ENCODE results near the gene MPZL1.

MPZL1 gene

DNA sequence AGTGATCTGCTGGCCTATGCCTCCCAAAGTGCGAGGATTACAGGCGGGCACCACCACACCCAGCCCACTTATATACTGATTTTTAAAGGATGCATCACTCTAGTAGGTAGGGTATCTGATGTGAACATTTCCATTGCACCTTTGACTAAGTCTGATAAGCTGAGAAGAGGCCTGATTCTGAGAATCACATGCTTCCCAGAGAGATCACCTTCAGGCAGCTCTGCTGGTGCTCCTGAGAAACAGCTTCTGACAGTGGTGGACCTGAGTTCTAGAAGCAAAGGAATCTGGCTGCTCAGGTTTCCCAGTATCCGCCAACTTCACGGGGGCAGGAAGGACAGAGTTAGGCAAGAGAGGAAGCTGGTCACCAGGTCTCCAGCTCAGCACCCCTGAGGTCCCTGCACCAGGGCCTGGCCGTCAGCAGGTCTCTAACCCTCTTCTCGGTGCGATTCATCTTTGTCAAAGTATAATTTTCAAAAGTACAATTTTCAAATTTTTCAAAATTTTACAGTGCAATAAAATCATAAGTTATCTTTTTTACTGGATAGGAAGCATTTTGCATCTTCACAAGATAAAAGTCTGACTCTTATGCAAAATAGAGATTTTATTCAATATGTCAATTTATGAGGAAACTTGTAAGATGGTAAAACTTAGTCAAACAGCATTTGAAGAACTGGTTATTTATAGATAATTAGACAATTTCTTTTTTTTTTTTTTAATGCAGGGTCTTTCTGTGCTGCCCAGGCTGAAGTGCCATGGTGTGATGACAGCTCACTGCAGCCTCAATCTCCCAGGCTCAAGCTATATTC, 25.8 kb upstream of the MPZL1 start:
- DNase-seq (ENCODE audit: low read depth): no peak

GRCh38 chr1:167697667-167698141, 24.1 kb upstream of the MPZL1 start:
- no peak for DNase-seq (ENCODE audit: low read depth)

DNA sequence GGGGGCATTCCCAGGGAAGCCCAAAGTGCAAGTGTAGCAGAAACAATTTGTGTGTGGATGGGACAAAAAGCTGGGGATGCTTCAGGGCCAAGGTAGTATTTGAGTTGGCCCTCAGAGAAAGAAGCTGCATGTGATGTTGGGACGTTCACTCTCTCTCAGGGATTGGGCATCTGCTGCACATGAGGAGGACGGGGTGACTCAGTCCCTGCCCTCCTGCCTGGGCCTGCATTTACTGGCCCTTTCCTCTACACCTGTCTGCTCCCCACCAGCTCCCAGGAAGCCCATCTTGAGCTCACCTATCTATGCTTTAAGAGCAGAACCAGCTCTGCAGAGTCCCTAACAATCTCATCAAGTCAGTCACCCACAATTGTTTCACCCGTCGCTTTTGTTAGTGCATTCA, 23.5 kb upstream of the MPZL1 start:
- DNase-seq (ENCODE audit: low read depth): no peak

DNA sequence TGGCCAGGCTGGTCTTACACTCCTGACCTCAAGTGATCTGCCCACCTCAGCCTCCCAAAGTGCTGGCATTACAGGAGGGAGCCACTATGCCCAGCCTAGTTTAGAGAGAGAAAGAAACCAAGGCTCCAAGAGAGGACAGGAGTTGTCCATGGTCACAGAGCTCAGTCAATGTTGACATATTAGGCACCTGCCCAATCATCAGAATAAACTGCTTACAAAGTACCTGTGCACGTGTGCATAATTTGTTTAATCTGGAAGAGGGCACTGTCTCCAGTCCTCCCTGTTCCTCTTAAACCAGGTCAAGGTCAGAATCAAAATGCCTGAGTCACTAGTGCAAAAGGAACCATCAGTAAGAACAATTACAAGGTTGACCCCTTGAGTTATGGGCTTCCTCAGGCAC, 20.3 kb upstream of the MPZL1 start:
- DNase-seq (ENCODE audit: low read depth): no peak

GRCh38 chr1:167703557-167703956, 18.2 kb upstream of the MPZL1 start:
- DNase-seq (ENCODE audit: low read depth): no peak

DNA sequence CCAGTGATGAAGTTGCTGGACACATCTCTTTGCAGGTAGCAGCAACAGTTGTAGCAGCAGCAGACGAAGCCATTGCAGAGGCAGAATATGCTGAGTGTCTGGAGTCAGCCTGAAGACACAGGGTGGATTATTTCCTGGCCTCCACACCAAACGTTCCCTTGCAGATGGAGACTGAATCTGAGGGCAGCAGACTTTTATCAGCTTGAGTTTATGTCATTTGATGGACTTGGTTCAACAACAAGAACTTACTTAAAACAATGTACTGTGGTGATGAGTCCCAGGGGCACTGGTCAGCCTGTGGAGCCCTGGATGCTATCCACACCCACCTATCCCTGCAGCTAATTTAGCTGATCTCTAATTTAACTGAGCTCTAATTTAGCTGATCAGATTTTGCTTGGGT, 17.1 kb upstream of the MPZL1 start:
- no peak for DNase-seq (ENCODE audit: low read depth)

DNA sequence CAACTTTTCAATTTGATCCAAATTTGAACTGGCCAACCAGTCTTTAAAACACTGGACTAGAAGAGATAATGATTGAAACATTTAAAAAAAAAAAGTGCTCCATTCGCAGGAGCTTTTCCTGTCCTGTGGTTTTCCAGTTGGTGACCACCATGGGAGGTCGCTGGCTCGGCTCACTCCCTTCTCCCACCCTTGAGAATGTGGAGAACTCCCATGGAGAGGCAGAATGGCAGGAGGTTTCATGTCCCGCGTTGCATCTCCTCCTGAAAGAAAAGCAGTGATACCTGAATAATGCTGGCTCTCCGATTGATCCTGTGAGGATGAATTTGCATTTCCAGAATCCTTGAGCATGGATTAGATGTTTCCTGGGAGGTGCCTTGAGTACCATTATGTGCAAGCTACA, 16.5 kb upstream of the MPZL1 start:
- DNase-seq (ENCODE audit: low read depth): no peak

DNA sequence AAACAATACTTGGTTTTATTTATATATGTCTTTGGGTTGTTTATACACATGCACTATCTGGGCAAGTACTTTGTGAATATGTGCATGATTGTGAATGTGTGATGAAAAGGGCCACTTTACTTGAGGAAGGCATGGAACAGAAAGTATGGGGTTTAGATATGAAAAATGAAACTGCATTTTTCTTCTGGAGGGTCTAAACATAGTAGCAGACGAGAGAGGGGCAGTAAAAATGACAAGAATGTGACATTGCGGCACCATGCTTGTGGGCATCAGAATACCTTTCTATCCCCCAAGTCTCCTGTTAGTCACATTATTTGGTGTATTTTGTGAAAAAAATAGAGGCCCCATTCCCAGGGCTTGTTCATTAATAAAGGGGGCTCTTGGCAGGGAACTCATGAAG, 15.4 kb upstream of the MPZL1 start:
- DNase-seq (ENCODE audit: low read depth): no peak

DNA sequence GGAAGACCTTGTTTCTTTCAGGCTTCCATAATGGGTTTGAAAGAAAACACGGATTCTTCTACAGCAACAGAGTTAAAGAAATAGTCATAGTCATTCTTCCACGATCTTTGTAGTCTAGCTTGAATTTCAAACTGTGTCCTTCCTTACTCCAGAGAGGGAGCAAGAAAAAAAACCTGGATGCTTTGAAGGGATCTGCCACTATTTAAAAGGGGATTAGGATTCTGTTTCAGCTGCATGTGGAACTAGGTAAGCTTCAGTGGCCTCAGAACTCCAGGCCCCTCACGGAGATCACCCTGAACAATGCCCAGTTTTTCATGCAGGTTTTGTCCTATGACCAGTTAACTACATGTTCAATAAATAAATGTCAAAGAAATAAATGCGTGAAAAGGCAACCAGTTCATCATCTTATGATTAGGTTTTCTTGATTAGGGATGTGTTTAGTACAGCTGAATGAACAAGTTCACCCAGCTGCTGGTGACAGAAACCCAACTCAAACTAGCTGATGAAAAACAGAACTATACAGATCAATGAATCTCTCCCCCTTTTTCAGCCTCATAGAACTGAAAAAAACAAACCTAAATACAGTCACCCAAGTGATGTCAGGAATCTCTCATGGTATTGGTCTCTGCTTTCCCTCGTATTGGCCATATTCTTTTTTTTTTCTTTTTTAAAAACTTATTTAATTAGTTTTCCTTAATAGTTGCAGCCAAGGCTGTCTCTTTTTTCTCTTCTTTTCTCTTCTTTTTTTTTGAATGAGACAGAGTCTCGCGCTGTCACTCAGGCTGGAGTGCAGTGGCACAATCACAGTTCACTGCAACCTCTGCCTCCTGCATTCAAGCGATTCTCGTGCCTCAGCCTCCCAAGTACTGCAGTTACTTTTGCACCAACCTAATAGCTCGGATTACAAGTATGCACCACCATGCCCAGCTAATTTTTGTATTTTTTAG, 14.6 kb upstream of the MPZL1 start:
- DNase-seq (ENCODE audit: low read depth): no peak

- DNase-seq (ENCODE audit: low read depth): no peak
Observed at GRCh38 chr1:167707942-167708341, 13.8 kb upstream of the MPZL1 start.

DNA sequence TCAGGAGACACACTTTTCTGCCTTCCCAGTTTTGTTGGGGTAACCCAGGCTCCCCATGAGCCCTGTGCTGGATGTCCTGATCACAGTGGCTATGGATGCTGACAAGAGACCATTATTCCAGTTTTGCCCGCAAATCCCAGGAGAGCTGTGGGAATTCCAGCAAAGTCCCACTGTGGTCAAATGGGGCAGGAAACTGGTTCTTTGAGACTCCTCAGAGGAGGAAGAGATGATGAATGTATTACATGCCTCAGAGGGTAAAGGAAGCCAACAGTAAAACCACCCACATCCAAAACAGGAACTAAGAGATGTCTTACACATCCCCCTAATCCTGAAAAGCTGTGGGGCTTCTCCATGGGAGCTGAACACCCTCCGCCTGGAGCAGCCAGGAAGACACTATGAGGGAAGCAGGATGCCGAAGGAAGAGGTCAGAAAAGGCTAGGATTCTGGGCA, 12.8 kb upstream of the MPZL1 start:
- peak; percentile 23 for DNase-seq (ENCODE audit: low read depth)

GRCh38 chr1:167710836-167711235, 10.9 kb upstream of the MPZL1 start:
- DNase-seq (ENCODE audit: low read depth): no peak

- no peak for DNase-seq (ENCODE audit: low read depth)
Observed at GRCh38 chr1:167711797-167712196, 10.0 kb upstream of the MPZL1 start.

DNA sequence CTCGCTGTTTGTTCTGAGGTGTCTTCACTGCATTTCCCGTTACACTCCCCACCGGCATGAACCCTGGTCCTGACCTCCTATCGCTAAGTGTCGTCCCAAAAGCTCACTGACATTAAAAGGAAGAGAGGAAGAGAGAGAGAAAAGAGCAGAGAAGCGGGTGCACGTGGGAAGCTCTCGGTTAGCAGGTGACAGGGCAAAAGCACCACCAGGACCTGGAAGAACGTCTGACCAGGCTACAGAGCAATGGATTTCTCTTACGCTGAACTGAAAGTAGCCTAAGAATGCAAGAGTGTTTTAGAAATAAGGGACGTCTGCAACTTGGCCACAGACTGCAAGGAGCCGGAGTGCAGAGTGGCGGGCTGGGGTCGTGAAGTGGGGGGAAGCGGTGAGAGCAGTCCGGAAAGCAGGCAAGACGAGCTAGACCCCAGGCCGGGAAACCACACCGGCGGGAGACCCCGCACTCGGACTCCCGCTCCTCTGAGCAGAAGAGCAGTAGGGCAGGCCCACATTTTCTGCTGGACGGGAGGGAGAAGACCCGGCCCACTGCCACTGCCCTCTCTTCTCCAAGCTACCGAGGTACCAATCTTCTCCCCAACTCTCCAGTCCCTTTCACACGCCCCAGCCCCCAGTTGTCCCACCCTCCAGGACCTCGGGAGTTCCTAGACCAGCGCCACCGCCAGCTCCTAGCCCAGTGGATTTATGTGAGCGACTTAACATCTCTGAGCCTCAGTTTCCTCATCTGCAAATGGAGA, 8.3 kb upstream of the MPZL1 start:
- DNase-seq (ENCODE audit: low read depth): peak; percentile 30

GRCh38 chr1:167714098-167714438, 7.7 kb upstream of the MPZL1 start:
- DNase-seq (ENCODE audit: low read depth): no peak

DNA sequence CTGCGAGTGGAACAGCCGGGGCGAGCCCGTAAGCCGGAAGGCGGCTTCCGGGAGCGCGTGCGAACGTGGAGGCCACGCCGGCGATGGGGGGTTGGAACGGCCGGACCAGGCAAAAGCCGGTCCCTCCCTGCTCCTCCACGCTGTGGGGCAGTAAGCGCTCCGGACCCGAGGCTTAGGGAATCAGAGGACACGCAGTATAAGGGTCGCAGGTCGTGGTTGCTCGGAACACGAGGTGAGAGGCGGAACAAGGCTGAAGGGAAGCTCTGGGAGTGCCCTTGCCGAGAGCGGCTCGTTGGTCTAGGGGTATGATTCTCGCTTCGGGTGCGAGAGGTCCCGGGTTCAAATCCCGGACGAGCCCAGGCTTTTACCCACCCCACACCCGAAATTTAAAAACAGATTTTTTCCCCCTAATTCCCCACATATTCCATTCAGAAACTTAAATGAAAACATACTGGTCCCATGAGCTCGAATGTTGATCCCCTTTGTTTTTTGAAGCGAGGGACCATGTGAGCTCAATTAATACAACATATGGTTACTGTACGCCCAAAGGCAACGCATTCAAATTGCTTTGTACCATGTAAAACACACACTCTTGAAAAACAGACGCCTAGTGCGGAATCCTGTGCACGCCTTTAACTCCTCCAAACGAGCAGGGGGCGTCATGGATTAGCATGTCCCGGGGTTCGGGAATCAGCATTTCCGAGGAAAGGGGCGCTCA, 7.2 kb upstream of the MPZL1 start:
- DNase-seq (ENCODE audit: low read depth): peak; percentile 84

DNA sequence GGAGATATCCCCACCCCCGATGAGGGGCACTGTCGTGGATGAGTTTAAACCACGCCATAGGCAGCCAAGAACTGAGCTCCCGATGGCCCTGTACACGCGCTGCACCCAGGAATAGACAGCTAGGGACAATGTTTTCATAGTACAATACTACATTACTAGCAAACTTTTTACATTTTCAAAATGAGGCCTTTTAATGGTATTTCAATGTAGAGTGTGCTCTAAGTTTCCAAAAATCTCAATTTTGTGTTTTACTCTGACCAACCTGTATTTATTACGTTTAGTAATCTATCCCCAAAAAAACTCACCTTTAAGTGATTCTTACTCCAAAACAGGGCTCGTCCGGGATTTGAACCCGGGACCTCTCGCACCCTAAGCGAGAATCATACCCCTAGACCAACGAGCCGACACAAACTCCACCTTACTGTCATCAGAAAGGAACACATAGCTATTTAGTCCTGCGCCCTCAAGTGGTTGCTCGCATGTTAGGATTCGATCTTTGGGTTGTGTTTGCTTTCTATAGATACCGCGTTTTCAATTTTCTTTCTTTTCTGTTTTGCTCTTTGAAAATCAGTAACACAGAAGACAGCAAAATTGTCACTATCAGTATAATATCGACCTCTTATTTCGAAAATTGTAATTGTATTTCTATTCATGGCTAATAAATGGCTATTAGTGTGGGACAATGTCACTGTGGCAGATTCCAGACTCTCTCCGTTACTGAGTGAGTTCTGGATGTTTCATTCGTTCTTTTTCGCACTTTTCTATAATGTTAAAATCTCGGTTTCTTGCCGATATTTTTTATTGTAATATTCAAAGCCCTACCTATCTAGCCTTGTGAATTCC, 6.4 kb upstream of the MPZL1 start:
- DNase-seq (ENCODE audit: low read depth): peak; percentile 87

GRCh38 chr1:167716000-167716271, 5.8 kb upstream of the MPZL1 start:
- DNase-seq (ENCODE audit: low read depth): no peak

GRCh38 chr1:167717351-167717750, 4.4 kb upstream of the MPZL1 start:
- peak; percentile 19 for DNase-seq (ENCODE audit: low read depth)

- no peak for DNase-seq (ENCODE audit: low read depth)
Observed at GRCh38 chr1:167718914-167719691, 2.7 kb upstream of the MPZL1 start.
